Pulmonary artery endothelial cell (primary cell): ENCODE measurements around the gene OXLD1. TPM values are rescaled to one million over a fixed set of nuclear protein-coding genes. Genes with fewer than 3 reads are reported as not detected.
"Not testable (repeated sequence)": the region's sequence is repeated elsewhere in the genome, so short reads cannot be mapped to it uniquely, and the experiment has no call there.

ENCODE experiments used
- DNase-seq: peaks from one replicate; pipeline ENCODE4 v3.0.0-alpha.2; 2011; ENCODE audit warnings: low read depth, low spot score
- total RNA-seq: library from RNA; depleted of rRNA; stranded (reverse); fragments of >200 nt; gene quantifications from 2 replicates; pipeline ENCODE4 v1.2.3, GENCODE V29; 2014

Gene OXLD1
- total RNA-seq, 1 donor from 2014 or later = 34.8 TPM

DNA sequence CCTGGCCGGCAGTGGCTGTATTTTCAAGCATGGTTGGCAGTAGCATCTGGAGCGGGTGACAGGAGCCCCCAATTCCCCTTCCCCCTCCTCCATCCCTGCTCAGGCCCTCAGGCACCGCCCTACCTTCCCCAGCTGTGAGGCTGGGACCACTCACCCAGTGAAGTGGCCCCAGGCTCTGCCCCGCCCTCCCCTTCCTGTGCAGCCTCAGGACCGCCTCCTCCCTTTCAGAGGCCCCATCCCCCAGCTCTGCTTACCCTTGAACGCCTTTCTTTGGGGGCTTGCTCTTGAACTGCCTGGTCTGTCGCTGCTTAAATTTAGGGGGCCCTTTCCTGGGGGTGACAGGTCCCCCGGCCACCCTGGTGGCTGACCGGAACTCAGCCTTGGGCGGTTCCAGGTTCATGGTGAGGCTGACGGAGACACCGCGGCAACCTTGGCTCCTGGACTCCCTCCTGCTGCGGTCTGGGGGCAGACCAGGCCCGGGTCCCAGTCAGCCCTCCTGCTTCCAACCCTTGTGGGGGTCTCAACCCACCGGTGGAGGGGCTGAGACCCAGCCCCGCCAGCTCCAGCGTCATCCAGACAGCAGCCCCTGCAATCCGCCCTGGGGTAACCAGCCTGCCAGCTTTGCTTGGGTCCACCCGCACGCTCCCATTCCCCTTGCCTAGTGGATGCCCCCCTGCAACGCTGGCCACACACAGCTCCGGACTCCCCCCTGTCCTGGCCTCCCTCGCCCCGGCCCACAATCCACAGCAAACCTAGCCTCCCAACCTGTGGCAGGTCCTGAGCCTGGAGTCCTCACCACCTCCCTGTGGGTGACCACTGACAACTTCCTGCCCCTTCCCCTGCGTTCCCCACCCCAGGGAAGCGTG lies 13.3 kb downstream of the OXLD1 start:
- no peak for DNase-seq

DNA sequence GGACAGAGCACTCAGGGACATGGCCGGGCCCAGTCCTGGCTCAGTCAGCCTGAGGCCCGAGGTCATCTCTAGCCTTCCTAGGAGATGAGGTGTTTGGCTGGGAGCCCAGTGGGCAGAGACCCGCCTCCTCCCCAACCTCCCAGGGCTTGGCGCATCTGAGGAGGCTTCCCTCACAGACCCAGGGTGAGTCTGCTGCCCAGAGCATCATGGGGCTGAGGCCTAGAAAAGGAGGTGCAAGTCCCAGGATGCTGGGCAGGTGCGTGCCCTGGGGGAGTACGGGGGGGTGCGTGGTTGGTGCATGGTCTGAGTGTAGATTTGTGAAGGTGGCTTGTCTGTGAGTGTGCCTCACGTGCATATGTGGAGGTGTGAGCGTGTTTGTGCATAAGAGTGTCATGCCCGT lies 14.7 kb downstream of the OXLD1 start:
- DNase-seq = no peak

DNA sequence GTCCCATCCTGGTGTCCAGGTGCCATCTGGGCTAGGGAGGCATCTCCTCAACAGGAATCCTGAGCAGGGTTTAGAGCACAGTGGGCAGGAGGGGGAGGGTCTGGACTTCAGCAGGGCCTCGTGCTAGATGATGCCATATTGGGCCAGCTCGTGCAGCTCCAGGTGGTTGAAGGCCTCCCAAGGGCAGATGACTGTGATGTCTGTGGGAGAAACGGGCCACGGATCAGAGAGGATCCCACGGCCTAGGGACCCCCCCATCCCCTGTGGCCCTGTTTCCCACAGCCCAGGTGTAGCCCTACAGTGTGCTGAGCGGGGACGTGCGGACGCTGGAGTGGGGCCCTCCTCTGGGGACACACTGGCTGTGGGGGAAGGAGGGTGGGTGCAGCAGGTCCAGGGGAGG lies 15.5 kb downstream of the OXLD1 start:
- DNase-seq = no peak

DNA sequence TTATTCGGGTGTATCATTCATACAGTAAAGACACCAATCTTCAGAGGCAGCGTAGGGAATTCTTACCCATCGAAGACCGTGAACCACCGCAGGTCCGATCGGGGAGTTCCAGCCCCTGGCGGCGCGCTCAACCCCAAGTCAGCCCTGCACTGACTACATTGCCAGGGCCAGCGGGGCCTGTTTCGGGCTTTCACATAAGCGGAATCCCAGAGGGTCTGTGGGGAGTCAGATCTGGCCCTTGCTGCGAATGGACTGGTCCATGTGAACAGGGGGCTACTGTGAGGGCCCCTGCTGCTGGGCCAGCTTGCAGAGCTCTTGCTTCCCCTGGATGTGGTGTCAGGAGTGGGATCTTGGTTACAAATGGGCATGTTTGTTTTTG lies 17.7 kb downstream of the OXLD1 start:
- no peak for DNase-seq

DNA sequence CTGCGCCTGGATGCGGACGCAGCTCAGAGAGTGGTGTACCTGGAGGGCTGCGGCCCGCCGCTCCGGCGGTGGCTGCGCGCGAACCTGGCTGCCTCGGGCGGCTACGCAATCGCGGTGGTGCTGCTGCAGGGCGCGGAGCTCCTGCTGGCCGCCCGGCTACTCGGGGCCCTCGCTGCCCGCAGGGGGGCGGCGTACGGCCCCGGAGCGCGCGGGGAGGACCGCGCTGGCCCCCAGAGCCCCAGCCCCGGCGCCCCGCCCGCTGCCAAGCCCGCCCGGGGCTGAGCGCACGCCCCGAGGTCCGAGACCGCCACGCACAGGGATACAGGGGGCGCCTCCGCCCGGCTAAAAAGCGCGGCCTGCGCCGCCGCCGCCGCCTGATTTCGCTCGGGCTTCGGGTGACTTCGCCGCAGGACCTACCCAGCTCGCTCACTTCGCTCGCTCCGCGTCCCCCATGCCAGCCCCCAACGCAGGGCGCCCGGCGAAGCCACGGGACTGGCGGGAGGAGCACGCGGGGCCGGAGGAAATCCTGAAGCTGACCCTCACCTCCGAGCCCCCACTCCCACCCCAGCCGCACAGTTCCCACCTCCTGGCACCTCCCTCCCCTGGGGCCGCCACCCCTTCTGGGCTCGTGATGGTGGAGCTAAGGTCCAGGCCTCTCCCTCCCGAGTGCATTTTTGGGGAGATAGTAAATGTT lies 18.2 kb downstream of the OXLD1 start:
- no peak for DNase-seq

DNA sequence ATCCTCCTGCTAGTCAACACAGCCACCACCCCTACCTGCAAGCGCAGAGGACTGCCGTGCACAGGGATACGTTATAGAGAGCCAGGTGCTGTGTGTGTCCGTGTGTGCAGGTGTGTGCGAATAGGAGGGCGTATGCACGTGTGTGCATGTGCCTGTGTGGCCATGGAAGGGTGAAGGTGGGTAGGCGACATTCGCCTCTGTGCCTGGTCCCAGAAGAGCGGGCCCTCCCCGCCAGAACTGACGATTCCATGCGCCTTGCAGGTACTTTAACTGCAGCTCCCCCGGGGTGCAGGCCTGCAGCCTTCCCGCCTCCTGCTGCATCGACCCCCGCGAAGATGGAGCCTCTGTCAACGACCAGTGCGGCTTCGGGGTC lies 18.8 kb downstream of the OXLD1 start:
- no peak for DNase-seq

DNA sequence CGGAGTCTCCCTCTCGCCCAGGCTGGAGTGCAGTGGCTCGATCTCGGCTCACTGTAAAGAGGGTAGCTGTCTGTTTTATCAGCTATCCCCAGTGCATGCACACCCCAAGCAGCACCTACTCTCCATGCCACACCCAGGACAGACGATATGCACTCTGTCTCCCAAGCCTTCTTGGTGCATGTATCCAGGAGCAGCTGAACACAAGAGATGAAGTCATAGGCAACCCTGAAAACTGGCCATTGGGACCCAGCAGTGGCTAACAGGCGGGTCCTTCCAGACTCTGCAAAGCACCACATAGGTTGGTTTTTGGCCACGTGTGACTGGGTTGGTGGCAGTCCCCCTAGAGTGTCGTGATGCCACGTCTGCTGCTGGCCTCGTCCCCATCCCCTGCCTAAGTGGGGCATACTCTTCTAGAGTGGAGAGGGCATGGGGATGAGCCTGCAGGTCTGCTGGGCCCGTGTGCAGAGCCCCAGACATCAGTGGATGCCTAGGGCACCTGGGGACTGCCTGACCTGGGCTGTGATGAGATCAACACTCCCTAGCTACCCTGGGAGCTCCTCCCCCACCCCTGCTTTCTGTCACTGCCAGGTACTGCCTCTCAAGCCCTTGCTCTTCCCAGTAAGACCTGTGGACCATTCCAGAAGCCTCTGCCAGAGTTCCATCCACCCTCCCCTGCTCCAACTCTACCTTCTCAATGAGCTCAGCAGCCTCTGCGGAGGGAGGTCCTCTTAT lies 19.4 kb downstream of the OXLD1 start:
- DNase-seq = no peak

DNA sequence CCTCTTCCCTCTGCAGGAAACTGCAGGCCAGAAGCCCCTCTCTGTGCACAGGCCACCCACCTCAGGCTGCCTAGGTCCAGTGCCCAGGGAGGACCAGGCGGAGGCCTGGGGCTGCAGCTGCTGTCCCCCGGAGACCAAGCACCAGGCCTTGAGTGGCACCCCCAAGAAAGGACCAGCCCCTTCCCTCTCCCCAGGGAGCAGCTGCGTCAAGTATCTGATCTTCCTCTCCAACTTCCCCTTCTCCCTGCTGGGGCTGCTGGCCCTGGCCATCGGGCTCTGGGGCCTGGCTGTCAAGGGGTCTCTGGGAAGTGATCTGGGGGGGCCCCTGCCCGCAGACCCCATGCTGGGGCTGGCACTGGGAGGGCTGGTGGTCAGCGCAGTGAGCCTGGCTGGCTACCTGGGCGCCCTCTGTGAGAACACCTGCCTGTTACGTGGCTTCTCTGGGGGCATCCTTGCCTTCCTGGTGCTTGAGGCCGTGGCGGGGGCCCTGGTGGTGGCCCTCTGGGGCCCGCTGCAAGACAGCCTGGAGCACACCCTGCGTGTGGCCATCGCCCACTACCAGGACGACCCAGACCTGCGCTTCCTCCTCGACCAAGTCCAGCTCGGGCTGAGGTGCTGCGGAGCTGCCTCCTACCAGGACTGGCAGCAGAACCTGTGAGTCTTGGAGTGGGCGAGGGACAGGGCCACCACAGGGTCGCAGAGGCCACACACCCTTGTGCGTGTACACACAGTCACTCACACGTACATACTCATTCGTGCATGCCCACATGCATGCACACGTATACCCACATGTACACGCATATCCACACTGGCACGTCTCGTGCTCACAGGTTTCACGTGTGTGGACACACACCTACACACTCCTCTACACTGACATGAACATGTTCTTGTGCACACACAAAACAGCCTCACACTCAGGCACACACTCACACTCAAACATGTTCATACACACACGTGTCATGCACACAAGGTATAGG lies 21.1 kb downstream of the OXLD1 start:
- no peak for DNase-seq

DNA sequence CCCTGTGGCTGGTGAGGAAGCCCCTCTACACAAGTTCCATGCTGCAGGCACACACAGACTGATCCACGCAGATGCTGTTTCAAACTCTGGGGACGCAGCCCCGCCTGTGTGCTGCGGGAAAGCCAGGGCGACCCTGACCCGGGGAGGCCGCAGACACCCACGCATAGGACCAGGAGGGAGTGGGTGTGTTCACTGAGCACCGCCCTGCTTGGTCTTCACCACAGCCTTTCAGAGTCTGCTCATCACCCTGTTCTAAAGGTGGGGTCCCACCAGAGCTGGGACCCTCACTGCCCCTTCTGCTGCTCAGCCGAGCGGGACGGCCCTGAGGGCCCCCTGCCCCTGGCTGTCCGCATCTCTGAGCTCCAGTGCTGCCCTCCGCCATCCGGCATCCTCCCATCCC lies 21.9 kb downstream of the OXLD1 start:
- DNase-seq = no peak

DNA sequence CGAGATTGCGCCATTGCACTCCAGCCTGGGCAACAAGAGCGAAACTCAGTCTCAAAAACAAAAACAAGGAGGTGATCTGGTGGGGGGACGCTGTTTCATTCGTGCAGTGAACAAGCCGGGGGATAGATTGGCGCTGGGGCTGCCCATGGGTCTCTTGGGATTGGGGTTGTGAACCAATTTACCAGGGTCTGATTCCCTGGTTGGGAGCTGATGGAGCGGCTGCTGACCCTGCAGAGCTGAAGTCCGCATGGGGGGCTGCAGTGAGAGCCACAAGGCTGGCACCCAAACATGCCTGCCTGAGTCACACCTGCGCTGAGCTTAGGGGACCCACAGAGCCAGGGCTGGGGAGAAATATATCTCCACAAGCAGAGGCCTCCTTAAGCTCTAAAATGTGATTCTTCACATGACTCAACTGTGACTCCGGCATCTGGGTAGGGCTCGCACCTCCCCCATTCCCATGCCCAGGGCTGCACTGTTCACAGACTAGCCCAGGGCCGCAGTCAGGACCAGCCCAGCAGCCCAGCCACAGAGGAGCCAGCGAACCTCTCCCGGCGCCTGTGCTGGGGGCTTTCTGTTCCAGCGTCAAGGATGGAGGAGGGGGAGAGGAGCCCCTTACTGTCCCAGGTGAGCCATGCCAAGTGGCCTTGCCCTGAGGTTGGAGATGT lies 24.4 kb downstream of the OXLD1 start:
- no peak for DNase-seq

DNA sequence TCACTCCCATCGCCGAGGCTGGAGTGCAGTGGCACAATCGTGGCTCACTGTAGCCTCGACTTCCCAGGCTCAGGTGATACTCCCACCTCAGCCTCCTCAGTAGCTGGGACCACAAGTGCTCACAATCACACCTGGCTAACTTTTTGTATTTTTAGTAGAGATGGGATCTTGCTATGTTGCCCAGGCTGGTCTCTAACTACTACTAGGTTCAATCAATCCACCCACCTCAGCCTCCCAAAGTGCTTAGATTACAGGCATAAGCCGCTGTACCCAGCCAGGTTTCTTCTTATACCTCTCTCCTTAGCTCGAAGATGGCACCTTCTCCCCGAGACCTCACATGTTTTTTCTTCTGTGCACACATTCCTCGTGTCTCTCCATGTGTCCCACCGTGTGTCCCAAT lies 26.4 kb downstream of the OXLD1 start:
- DNase-seq = no peak

DNA sequence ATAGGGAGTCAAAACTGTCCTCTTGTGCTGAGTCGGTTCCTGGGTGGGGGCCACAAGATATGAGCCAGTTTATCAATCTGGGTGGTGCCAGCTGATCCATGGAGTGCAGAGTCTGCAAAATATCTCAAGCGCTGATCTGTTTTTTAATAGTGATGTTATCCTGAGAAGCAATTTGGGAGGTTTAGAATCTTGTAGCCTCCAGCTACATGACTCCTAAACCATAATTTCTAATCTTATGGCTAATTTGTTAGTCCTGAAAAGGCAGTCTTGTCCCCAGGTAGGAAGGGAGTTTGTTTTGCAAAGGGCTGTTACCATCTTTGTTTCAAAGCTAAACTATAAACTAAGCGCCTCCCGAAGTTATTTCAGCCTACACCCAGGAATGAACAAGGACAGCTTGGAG lies 27.7 kb downstream of the OXLD1 start:
- DNase-seq = no peak

DNA sequence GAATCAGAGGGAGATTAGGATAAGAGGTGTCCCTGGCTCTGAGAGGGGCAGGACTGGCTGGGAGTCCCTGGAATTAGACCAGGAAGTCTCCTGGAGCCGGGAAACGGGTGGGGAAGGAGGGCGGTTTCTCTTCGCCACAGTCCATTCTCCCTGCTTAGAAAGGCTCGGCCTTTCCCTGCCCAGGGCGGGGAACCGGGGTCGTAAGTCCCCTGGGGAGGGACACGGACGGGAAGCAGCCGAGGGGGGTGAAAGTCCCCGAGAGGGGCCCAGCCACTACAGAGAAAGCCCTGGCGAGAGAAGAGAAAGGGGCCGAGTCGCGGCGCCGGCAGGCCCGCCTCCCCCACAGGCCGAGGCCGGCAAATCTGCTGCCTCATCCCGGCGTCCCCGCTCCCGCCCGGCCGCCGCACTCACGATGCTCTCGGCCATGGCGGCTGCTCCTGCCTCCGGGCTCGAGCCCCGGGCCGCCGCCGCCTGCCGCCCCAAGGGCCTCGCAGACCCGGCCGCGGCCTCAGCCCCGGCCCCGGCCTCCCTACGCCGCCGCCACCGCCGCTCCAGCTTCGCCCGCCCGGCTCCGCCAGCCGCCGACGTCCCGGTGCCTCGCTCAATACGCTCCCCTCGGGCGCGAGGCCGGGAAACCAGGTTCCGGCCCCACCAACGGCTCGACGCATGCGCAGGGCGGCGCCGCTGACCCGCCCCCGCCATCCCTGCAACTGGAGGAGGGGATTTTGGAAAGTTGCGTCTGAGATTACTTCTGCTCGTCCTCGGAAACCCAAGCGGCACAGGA lies 29.7 kb downstream of the OXLD1 start, which contains the start of the genes NPLOC4 and TSPAN10:
NPLOC4 (minus strand) TSS at position 608 of the 784 bp plus-strand sequence; CDS start at position 426, 182 bp downstream.
TSPAN10 (plus strand) TSS at position 692 of the 784 bp plus-strand sequence. CDS start 5,217 bp downstream, outside the sequence.
- no peak for DNase-seq

DNA sequence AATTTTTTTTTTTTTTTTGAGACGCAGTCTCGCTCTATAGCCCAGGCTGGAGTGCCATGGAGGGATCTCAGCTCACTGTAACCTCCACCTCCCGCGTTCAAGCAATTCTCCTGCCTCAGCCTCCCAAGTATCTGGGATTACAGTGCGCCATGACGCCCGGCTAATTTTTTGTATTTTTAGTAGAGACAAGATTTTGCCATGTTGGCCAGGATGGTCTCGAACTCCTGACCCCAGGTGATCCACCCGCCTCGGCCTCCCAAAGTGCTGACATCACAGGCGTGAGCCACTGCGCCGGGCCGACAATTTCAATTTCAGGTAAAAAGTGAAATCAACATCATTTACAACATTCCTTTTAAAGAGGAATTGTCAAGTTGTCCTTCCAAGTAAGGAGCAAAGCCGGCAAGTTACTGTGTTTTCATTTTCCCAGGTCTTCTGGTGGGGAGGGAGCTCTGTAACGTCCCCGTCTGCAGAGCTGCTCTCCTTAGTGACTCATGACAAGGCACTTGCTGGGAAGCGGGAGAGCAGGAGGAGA lies 30.4 kb downstream of the OXLD1 start:
- no peak for DNase-seq

DNA sequence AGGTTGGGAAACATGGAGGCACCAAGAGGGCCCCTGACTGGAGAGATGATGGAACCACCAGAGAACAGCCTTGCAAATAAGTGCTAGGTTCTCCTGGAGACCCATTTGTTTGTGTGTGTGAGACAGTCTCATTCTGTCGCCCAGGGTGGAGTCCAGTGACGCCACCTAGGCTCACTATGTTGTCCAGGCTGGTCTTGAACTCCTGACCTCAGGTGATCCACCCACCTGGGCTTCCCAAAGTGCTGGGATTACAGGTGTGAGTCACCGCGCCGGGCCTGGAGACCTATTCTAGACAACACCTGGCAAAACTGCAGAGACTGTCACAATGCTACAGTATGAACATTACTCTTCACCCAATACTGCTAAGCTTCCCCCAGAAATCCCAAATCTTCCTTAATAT lies 31.0 kb downstream of the OXLD1 start:
- DNase-seq = no peak

DNA sequence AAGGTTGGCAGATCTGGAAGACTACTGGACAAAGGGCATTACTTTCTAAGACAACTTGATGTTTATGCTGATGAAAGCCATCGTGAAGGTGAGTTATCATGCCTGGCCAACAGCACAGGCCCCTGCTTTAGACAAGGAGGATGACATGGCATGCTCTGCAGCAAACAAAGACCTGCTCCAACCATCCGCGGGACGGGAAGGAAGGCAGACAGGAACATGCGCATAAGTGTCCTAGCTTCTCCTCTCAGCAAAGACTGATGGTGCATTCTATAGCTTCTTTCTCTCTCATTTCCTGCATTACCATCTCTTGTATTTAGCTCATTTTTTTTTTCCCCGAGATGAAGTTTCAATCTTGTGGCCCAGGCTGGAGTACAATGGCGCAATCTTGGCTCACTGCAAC lies 34.9 kb downstream of the OXLD1 start:
- DNase-seq = no peak

DNA sequence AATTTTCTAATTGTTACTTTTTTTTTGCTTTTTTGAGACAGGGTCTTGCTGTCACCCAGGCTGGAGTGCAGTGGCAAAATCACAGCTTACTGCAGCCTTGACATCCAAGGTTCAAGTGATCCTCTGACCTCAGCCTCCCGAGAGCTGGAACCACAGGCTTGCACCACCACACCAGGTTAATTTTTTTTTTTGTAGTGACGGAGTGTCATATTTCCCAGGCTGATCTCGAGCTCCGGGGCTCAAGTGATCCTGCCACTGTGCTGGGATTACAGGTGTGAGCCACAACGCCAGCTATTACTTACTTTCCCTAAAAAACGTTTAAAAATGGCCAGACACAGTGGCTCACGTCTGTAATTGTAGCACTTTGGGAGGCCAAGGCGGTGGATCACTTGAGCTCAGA lies 36.1 kb downstream of the OXLD1 start:
- DNase-seq = no peak

DNA sequence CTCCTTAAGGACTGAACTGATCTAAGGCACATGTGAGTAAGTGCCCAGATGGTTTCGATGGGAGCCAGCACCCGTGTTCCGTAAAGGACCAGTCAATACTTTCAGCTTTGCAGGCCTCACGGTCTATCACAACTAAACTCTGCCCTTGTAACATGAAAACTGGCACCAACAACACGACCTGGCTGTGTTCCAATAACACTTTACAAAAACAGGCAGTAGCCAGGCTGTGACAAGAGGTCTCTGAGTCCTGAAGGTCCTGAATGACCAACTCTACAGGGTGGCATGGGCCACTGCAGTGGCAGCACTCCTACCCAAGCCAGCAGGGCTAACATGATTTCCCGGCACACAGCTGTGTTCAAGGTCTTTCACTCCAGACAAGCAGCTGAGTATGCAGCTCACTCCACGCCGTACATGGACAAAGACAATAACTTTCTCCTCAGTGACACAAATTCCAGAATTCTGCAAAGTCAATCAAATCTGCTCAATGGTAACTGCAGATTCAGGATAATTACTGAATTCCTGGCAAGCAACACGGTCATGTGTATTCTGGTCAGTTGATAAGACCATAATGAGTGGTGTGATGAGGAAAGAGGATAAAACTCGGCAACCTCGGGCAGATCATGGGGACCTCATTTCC lies 44.8 kb downstream of the OXLD1 start:
- no peak for DNase-seq

DNA sequence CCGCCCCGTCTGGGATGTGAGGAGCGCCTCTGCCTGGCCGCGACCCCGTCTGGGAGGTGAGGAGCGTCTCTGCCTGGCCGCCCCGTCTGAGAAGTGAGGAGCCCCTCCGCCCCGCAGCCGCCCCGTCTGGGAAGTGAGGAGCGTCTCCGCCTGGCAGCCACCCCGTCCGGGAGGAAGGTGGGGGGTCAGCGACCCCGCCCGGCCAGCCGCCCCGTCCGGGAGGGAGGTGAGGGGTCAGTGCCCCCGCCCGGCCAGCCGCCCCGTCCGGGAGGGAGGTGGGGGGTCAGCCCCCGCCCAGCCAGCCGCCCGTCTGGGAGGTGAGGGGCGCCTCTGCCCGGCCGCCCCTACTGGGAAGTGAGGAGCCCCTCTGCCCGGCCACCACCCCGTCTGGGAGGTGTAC lies 48.1 kb downstream of the OXLD1 start:
- DNase-seq = not testable (repeated sequence)
